Measurements from ENCODE around the gene CFAP65. TPM values are rescaled to one million over a fixed set of nuclear protein-coding genes. Genes with fewer than 3 reads are reported as not detected.

The CFAP65 gene
- total and polyA plus RNA-seq, 9 of the 15 experiments (the other 6 are each of a cell fraction or from before 2014, with no cell fraction given): not detected

DNA sequence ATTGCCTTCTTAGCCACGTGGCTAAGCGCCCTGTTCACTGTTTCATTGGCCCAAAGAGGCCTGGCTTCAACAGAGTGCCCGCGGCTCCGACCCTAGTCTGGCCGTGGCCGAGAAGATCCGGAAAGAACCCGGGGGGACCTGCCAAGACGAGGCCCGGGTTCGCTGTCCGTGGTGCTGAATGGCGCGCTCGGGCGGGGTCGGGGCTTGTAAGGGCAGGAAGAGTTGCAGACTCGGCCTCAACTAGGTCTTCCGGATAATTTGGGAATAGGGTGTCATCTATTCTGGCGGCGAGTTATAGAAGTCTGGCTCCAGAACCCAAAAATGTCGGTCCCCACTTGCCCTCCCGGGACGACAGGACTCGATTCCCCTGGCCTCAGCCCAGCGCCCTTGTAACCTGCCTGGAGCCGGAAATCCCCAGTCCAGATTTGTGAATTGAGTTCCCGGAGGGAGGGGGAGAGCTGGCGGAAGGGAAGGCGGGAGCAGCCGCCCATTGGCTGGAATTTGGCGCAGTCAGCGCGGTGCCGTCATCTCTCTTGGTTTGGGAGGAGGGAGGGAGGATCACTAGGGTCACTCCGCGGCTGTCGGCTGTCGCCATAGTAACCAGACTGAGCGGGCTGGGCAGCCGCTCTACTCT lies 78.3 kb downstream of the CFAP65 start (continued):
- TF ChIP-seq MCM5 (IDR thresholded peaks at IDR 0.05; ENCODE audit: low read depth) (no peak), ZNF764 (CRISPR knock-in tag; IDR thresholded peaks at IDR 0.05; ENCODE audit: low read depth) (no peak), NR2C1 (IDR thresholded peaks at IDR 0.05) (no peak), NR2C1 (tag; IDR thresholded peaks at IDR 0.05) (no peak), TCF7 (IDR thresholded peaks at IDR 0.05; ENCODE audit: borderline replicate concordance) (no peak), GABPA (tag; conservative IDR thresholded peaks at IDR 0.05; ENCODE audit: low read depth) (peak; percentile 84), SMAD2 (IDR thresholded peaks at IDR 0.05; ENCODE audit: low read depth, low read length) (no peak), ZNF134 (CRISPR knock-in tag; conservative IDR thresholded peaks at IDR 0.05) (no peak), ZNF766 (CRISPR knock-in tag; conservative IDR thresholded peaks at IDR 0.05) (peak; percentile 45; the same call in 1 of the 2 replicates), SMAD4 (CRISPR knock-in tag; conservative IDR thresholded peaks at IDR 0.05) (0 out of 2 replicates have a peak, but pooled peaks have one; percentile 48), ATF7 (IDR thresholded peaks at IDR 0.05) (peak; percentile 72), PTTG1 (tag; IDR thresholded peaks at IDR 0.05; ENCODE audit: low read depth) (no peak), MAZ (CRISPR knock-in tag; conservative IDR thresholded peaks at IDR 0.05 in 1 of 2, IDR thresholded peaks at IDR 0.05 in 1 of 2) (peak in 1 of 2 experiments; percentile 78; a peak in 2 of 4 replicates), HDAC8 (tag; IDR thresholded peaks at IDR 0.05) (0 out of 2 replicates have a peak, but pooled peaks have one; percentile 25), MAFG (tag; conservative IDR thresholded peaks at IDR 0.05) (0 out of 2 replicates have a peak, but pooled peaks have one; percentile 16), PHF21A (IDR thresholded peaks at IDR 0.05; ENCODE audit: borderline replicate concordance, low read depth) (peak; percentile 32; the same call in 1 of the 2 replicates), CC2D1A (IDR thresholded peaks at IDR 0.05) (no peak)
- TF ChIP-seq, protein P1, sequence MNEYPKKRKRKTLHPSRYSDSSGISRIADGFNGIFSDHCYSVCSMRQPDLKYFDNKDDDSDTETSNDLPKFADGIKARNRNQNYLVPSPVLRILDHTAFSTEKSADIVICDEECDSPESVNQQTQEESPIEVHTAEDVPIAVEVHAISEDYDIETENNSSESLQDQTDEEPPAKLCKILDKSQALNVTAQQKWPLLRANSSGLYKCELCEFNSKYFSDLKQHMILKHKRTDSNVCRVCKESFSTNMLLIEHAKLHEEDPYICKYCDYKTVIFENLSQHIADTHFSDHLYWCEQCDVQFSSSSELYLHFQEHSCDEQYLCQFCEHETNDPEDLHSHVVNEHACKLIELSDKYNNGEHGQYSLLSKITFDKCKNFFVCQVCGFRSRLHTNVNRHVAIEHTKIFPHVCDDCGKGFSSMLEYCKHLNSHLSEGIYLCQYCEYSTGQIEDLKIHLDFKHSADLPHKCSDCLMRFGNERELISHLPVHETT (CRISPR knock-in tag; conservative IDR thresholded peaks at IDR 0.05 in 1 of 2, IDR thresholded peaks at IDR 0.05 in 1 of 2): 0 out of 4 replicates have a peak, but pooled peaks of 1 of the 2 experiments have one; percentile 63
- TF ChIP-seq, protein P2, sequence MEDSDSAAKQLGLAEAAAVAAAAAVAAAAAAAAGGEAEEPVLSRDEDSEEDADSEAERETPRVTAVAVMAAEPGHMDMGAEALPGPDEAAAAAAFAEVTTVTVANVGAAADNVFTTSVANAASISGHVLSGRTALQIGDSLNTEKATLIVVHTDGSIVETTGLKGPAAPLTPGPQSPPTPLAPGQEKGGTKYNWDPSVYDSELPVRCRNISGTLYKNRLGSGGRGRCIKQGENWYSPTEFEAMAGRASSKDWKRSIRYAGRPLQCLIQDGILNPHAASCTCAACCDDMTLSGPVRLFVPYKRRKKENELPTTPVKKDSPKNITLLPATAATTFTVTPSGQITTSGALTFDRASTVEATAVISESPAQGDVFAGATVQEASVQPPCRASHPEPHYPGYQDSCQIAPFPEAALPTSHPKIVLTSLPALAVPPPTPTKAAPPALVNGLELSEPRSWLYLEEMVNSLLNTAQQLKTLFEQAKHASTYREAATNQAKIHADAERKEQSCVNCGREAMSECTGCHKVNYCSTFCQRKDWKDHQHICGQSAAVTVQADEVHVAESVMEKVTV (CRISPR knock-in tag; IDR thresholded peaks at IDR 0.05): no peak
- TF ChIP-seq, protein P3, sequence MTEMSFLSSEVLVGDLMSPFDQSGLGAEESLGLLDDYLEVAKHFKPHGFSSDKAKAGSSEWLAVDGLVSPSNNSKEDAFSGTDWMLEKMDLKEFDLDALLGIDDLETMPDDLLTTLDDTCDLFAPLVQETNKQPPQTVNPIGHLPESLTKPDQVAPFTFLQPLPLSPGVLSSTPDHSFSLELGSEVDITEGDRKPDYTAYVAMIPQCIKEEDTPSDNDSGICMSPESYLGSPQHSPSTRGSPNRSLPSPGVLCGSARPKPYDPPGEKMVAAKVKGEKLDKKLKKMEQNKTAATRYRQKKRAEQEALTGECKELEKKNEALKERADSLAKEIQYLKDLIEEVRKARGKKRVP (CRISPR knock-in tag; IDR thresholded peaks at IDR 0.05): no peak
- TF ChIP-seq, protein P4, sequence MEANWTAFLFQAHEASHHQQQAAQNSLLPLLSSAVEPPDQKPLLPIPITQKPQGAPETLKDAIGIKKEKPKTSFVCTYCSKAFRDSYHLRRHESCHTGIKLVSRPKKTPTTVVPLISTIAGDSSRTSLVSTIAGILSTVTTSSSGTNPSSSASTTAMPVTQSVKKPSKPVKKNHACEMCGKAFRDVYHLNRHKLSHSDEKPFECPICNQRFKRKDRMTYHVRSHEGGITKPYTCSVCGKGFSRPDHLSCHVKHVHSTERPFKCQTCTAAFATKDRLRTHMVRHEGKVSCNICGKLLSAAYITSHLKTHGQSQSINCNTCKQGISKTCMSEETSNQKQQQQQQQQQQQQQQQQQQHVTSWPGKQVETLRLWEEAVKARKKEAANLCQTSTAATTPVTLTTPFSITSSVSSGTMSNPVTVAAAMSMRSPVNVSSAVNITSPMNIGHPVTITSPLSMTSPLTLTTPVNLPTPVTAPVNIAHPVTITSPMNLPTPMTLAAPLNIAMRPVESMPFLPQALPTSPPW (CRISPR knock-in tag; IDR thresholded peaks at IDR 0.05): no peak; the same call in 1 of the 2 replicates

Data from K562 (cell line).